HFFc6 (cell line): ENCODE data around the gene ERN1. TPM values are rescaled to one million over a fixed set of nuclear protein-coding genes. Genes with fewer than 3 reads are reported as not detected.

Experiments
- DNase-seq: peaks from one replicate; pipeline ENCODE4 v3.0.0-alpha.2; 2018
- H3K27ac Mint-ChIP-seq: 2 replicates; pipeline ENCODE4 v1.8.0; 2020; ENCODE audit warnings: mild to moderate bottlenecking, mixed read lengths
- H3K27me3 Mint-ChIP-seq: 2 replicates; pipeline ENCODE4 v1.8.0; 2021; ENCODE audit warnings: mild to moderate bottlenecking, moderate library complexity, mixed read lengths; ENCODE audit not compliant: insufficient read depth
- H3K36me3 Mint-ChIP-seq: 2 replicates; pipeline ENCODE4 v1.8.0; 2021; ENCODE audit warnings: low read depth, mixed read lengths
- H3K4me1 Mint-ChIP-seq: 2 replicates; pipeline ENCODE4 v1.8.0; 2020; ENCODE audit warnings: low read depth, mixed read lengths
- H3K4me3 Mint-ChIP-seq: 2 replicates; pipeline ENCODE4 v1.8.0; 2020; ENCODE audit warnings: mild to moderate bottlenecking, moderate library complexity, mixed read lengths
- H3K9me3 Mint-ChIP-seq: 2 replicates; pipeline ENCODE4 v1.8.0; 2020; ENCODE audit warnings: mild to moderate bottlenecking, mixed read lengths
- total RNA-seq, 6 experiments: library from RNA; stranded (reverse); fragmentation: NEBNext Ultra II Directional; extraction: Animal tissue kit (Norgen Biotek cat#: 25700); gene quantifications; 2 replicates in 1 of 6; 3 replicates in 5 of 6; pipeline ENCODE4 v1.2.3, GENCODE V29; 2021
- TF ChIP-seq, protein P1 (sequence below): fragments of 200-600 bp; sonication (generic); IDR thresholded peaks from 2 replicates; pipeline ENCODE4 v1.5.0; 2021; ENCODE audit warnings: antibody characterized with exemption, mild to moderate bottlenecking

ERN1 gene
- total RNA-seq, 6 experiments from 2014 or later, result 6.8 to 12.8 (median 7.9) TPM

DNA sequence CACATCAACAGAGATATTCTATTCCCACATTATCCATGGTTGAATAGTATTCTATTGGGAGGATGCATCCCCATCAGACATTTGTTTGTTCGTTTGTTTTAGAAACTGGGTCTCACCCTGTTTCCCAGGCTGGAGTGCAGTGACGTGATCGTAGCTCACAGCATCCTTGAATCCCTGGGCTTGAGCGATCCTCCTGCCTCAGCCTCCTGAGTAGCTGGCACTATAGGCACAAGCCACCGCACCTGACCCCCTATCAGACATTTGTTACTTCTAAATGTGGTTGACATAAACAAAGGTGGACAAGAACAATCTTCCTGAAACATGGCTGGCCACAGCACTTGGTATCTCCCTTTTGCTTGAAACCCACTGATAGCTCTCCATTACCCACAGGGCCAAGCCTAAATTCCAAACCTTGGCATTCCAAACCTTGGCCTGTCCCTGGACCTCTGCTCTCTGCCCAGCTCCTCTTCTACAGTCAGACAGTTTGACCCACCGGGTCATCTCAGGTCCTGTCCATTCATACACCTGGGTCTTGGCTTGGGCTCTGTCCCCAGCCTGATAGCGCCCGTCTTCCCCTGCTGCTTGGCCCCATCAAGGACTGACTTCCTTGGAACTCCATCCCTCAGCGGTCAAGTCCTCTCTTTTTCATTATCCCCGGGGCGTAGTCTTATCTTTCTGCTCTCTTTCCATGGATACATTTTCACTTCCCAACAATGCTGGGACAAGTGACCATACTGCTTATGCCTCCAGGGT, 133.3 kb downstream of the ERN1 start:
- no peak overlapping the region for H3K27ac Mint-ChIP-seq
- H3K36me3 Mint-ChIP-seq, result no peaks in the 10 kb centered on the region
- no peaks in the 10 kb centered on the region for H3K9me3 Mint-ChIP-seq
- H3K27me3 Mint-ChIP-seq, result peaks cover 49% of the 10 kb centered on the region
- no peak for DNase-seq
- no peaks in the 10 kb centered on the region for H3K4me1 Mint-ChIP-seq
- TF ChIP-seq, protein P1, sequence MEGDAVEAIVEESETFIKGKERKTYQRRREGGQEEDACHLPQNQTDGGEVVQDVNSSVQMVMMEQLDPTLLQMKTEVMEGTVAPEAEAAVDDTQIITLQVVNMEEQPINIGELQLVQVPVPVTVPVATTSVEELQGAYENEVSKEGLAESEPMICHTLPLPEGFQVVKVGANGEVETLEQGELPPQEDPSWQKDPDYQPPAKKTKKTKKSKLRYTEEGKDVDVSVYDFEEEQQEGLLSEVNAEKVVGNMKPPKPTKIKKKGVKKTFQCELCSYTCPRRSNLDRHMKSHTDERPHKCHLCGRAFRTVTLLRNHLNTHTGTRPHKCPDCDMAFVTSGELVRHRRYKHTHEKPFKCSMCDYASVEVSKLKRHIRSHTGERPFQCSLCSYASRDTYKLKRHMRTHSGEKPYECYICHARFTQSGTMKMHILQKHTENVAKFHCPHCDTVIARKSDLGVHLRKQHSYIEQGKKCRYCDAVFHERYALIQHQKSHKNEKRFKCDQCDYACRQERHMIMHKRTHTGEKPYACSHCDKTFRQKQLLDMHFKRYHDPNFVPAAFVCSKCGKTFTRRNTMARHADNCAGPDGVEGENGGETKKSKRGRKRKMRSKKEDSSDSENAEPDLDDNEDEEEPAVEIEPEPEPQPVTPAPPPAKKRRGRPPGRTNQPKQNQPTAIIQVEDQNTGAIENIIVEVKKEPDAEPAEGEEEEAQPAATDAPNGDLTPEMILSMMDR, result no peak
- no peak overlapping the region for H3K4me3 Mint-ChIP-seq

DNA sequence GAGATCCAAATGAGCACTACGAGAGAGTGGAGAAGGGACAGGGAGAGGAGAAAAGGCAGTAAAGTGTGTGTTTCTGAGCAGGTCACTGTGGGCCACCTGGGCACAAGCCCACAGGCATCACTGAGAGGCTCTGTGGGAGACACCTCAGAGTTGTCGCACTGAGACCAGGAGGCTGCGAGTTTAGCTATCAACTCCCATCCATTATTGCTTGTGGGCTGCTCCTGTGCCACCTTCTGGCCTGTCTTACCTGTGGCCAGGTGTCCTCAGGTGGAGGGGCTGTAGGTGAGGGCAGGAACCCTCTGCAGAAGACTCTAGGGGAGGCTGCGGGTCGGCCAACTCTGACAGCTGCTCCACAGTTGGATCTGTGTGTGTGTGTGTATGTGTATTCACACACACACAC, 134.3 kb downstream of the ERN1 start:
- Mint-ChIP-seq H3K36me3 (no peaks in the 10 kb centered on the region), H3K4me1 (no peaks in the 10 kb centered on the region), H3K4me3 (no peak overlapping the region), H3K27me3 (peaks cover 54% of the 10 kb centered on the region), H3K9me3 (no peaks in the 10 kb centered on the region), H3K27ac (no peak overlapping the region)
- TF ChIP-seq, protein P1, result no peak
- DNase-seq, result no peak

DNA sequence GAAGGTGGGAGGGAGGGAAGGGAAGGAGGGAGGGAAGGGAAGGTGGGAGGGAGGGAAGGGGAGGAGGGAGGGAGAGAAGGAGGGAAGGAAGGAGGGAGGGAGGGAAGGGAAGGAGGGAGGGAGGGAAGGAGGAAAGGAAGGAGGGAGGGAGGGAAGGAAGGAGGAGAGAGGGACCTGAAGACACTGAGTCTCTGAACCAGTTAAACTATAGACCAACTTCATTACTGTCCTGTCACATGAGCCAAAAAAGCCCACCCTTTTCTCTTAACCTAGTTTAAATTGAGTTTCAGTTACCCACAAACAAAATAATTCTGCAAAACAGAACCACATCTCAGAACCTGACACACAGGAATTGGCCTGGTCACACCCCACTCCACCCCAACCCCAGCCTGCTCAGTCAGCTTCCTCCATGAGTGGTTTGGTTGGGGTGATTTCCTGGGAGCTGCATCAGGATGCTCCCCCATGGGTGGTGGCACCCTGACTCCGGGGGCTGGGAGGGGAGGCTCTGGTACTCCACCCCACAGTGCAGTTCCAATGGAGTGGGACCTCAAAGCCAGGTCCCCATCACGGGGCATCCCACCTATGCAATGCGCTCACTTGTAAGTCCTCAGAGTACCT, 136.5 kb downstream of the ERN1 start:
- DNase-seq, result no peak
- peaks cover 50% of the 10 kb centered on the region for H3K27me3 Mint-ChIP-seq
- H3K4me3 Mint-ChIP-seq, result no peak overlapping the region
- no peaks in the 10 kb centered on the region for H3K9me3 Mint-ChIP-seq
- H3K27ac Mint-ChIP-seq, result no peak overlapping the region
- TF ChIP-seq, protein P1, result no peak
- H3K4me1 Mint-ChIP-seq, result no peaks in the 10 kb centered on the region
- no peaks in the 10 kb centered on the region for H3K36me3 Mint-ChIP-seq

DNA sequence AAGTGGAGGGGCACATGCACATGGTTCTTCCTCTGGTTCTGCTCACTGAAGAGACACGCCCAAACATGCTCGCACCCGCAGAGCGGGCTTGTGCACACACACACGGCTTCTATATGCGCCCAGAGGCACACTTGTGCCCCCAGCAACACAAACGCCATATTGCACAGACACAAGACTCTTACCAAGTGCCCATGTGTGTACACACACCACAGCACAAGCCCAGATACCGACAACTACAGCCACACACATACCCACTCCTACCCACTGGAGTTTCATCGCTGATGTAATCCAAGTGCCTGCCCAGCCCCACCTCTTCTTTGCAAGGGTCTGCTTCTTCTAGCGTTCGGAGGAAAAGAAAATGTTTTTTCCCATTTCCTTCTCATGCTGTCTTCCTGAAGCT, 138.3 kb downstream of the ERN1 start:
- H3K36me3 Mint-ChIP-seq, result no peaks in the 10 kb centered on the region
- peaks cover 37% of the 10 kb centered on the region for H3K27me3 Mint-ChIP-seq
- no peaks in the 10 kb centered on the region for H3K9me3 Mint-ChIP-seq
- H3K27ac Mint-ChIP-seq, result no peak overlapping the region
- no peak for DNase-seq
- no peaks in the 10 kb centered on the region for H3K4me1 Mint-ChIP-seq
- H3K4me3 Mint-ChIP-seq, result no peak overlapping the region
- TF ChIP-seq, protein P1, result no peak

DNA sequence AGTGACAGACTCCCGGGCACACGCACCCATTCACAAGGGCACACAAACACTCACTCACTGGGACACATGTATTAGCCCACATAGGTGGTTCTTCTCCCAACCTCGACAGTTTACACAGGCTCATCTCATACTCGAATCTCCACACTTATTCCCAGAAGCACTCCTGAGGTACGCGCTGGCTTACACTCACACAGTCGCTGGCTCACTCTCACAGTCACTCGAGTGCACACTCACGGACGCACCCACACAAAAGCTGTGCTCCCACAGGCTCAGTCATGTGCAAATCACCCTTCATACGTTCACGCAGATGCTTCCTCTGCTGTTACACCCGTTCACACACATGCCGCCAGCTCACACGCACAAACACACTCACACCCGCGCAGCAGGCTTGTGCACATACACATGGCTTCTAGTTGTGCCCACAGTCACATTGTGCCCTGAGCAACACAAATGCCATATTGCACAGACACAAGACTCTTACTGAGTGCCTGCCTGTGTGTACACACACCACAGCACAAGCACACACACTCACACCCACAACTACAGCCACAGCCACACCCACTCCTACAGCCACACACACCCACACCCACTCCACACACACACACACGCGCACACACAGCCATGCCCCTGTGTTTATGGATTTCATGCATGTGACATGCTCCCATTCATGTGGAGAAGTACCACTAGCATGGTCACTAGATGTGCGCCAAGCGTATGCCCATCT, 140.2 kb downstream of the ERN1 start:
- peaks cover 12% of the 10 kb centered on the region for H3K4me1 Mint-ChIP-seq
- no peaks in the 10 kb centered on the region for H3K9me3 Mint-ChIP-seq
- H3K36me3 Mint-ChIP-seq, result no peaks in the 10 kb centered on the region
- peaks cover 26% of the 10 kb centered on the region for H3K27me3 Mint-ChIP-seq
- H3K4me3 Mint-ChIP-seq, result no peak overlapping the region
- no peak overlapping the region for H3K27ac Mint-ChIP-seq
- TF ChIP-seq, protein P1, result no peak
- DNase-seq, result no peak

Other genes starting within 250 kb of the ERN1 start
- not detected for gene GH2, start 248.2 kb downstream of the ERN1 start, total RNA-seq
- not detected for gene CSH1, start 233.6 kb downstream of the ERN1 start, total RNA-seq
- gene CSHL1, start 218.9 kb downstream of the ERN1 start, total RNA-seq, result not detected
- not detected for gene GH1, start 211.3 kb downstream of the ERN1 start, total RNA-seq
- gene CD79B, start 197.8 kb downstream of the ERN1 start, total RNA-seq, result under 1 TPM in 5 of 6 experiments, not detected in 1; 0.26 to 0.76 (median 0.34) TPM
- not detected for gene SCN4A, start 157.2 kb downstream of the ERN1 start, total RNA-seq
- under 1 TPM in 3 of 6 experiments, not detected in 3; 0.17 to 0.27 (median 0.19) TPM for gene PRR29, start 131.8 kb downstream of the ERN1 start, total RNA-seq
- 1 to 10 TPM in 4 of 6 experiments, under 1 TPM in 2; 0.91 to 2.5 (median 1.3) TPM for gene ICAM2, start 109.5 kb downstream of the ERN1 start, total RNA-seq
- gene TEX2, start 133.1 kb upstream of the ERN1 start, total RNA-seq, result 10 to 100 TPM; 41.2 to 58.7 (median 44.4) TPM